RWPE2 (cell line): ENCODE results near the gene SCIN.

ENCODE experiments used
- ATAC-seq: fragments of 200-7000 bp; cut with Tn5 transposase; 3 replicates; pipeline ENCODE4 v1.9.1; 2021; ENCODE audit warnings: low read depth
- DNase-seq: peaks from one replicate; pipeline ENCODE4 v3.0.0-alpha.2; 2020; ENCODE audit warnings: low spot score
- H3K27ac ChIP-seq: fragments of 450-650 bp; 2 replicates; pipeline ENCODE4 v1.5.1; 2017; ENCODE audit warnings: mild to moderate bottlenecking; ENCODE audit not compliant: poor library complexity, severe bottlenecking
- H3K27me3 ChIP-seq: fragments of 250-450 bp; sonication (Bioruptor Pico); 2 replicates; pipeline ENCODE4 v1.5.1; 2021; ENCODE audit warnings: mild to moderate bottlenecking, moderate library complexity; ENCODE audit not compliant: insufficient read depth, poor library complexity, severe bottlenecking
- H3K36me3 ChIP-seq: fragments of 250-450 bp; sonication (Bioruptor Pico); 2 replicates; pipeline ENCODE4 v1.5.1; 2020; ENCODE audit warnings: low read depth, mild to moderate bottlenecking, moderate library complexity
- H3K4me1 ChIP-seq: fragments of 250-450 bp; sonication (Bioruptor Pico); 2 replicates; pipeline ENCODE4 v1.5.1; 2021; ENCODE audit warnings: mild to moderate bottlenecking, moderate library complexity; ENCODE audit not compliant: insufficient read depth, poor library complexity, severe bottlenecking
- H3K4me3 ChIP-seq: fragments of 250-450 bp; sonication (Bioruptor Pico); 2 replicates; pipeline ENCODE4 v1.5.1; 2021; ENCODE audit warnings: mild to moderate bottlenecking, moderate library complexity; ENCODE audit not compliant: severe bottlenecking
- H3K9me3 ChIP-seq: fragments of 250-450 bp; sonication (Bioruptor Pico); 2 replicates; pipeline ENCODE4 v1.5.1; 2021; ENCODE audit warnings: mild to moderate bottlenecking, moderate library complexity; ENCODE audit not compliant: severe bottlenecking
- TF ChIP-seq, protein P1 (sequence below): fragments of 450-650 bp; IDR thresholded peaks from one replicate; pipeline ENCODE4 v1.5.1; 2017; ENCODE audit warnings: mild to moderate bottlenecking, moderate library complexity; ENCODE audit not compliant: poor library complexity, severe bottlenecking

The SCIN gene

DNA sequence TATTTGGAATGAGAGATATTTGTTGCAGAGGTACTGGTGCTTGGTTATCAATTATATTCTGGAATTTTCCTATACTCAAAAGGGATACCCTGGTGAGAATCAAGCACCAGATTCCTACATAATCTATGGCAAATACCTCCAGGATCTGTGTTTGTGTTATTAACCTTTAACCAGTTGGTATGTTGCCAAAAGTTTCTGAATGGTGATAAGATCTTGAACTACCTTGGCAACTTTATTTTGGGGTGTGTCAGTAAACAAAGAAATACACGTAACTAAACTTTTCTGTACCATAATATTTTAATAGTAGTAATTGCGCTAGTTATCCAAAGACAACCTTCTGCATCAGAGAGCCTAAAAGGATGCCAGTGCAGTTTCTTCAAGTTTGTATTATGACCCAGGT is 13.4 kb downstream of the SCIN start:
- H3K27ac ChIP-seq: no peak overlapping the region
- H3K36me3 ChIP-seq: no peaks in the 10 kb centered on the region
- no peak for ATAC-seq
- no peaks in the 10 kb centered on the region for H3K4me1 ChIP-seq
- H3K4me3 ChIP-seq: no peak overlapping the region
- TF ChIP-seq, protein P1, sequence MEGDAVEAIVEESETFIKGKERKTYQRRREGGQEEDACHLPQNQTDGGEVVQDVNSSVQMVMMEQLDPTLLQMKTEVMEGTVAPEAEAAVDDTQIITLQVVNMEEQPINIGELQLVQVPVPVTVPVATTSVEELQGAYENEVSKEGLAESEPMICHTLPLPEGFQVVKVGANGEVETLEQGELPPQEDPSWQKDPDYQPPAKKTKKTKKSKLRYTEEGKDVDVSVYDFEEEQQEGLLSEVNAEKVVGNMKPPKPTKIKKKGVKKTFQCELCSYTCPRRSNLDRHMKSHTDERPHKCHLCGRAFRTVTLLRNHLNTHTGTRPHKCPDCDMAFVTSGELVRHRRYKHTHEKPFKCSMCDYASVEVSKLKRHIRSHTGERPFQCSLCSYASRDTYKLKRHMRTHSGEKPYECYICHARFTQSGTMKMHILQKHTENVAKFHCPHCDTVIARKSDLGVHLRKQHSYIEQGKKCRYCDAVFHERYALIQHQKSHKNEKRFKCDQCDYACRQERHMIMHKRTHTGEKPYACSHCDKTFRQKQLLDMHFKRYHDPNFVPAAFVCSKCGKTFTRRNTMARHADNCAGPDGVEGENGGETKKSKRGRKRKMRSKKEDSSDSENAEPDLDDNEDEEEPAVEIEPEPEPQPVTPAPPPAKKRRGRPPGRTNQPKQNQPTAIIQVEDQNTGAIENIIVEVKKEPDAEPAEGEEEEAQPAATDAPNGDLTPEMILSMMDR: no peak
- no peak for DNase-seq
- H3K9me3 ChIP-seq: no peaks in the 10 kb centered on the region
- no peaks in the 10 kb centered on the region for H3K27me3 ChIP-seq

DNA sequence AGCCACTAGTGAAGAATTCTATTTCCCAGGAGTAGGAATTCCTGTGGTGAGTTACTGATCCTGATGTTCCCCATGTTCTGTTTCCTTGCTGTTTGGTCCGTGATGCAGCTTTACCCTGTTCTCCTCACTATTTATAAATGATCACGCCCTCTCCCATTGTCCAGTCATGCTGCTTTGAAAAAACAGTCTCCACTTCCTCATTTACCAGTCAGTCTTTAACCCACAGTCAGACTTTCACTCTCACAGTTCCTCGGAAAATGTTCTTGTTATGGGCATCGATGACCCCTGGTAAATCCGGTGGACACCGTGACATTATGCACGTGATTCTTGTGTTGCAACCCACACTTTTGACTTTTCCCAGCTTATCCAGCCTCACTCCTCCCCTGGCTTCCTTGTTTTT is 14.4 kb downstream of the SCIN start:
- no peaks in the 10 kb centered on the region for H3K27me3 ChIP-seq
- no peaks in the 10 kb centered on the region for H3K36me3 ChIP-seq
- TF ChIP-seq, protein P1: no peak
- no peak for DNase-seq
- ATAC-seq: no peak
- H3K4me1 ChIP-seq: no peaks in the 10 kb centered on the region
- no peak overlapping the region for H3K4me3 ChIP-seq
- H3K9me3 ChIP-seq: no peaks in the 10 kb centered on the region
- no peak overlapping the region for H3K27ac ChIP-seq

DNA sequence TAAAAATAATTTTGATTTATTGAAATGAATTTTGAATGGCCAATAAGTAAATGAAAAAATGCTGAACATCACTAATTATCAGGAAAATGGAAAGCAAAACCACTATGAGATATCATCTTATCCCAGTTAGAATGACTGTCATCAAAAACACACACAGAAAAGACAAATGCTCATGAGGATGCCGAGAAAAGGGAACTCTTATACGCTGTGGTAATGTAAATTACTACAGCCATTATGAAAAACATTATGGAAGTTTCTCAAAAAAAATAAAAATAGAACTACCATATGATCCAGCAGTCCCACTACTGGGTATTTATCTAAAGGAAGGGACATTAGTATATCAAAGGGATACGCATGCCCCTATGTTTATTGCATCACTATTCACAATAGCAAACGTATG is 15.8 kb downstream of the SCIN start:
- no peak overlapping the region for H3K4me3 ChIP-seq
- TF ChIP-seq, protein P1: no peak

DNA sequence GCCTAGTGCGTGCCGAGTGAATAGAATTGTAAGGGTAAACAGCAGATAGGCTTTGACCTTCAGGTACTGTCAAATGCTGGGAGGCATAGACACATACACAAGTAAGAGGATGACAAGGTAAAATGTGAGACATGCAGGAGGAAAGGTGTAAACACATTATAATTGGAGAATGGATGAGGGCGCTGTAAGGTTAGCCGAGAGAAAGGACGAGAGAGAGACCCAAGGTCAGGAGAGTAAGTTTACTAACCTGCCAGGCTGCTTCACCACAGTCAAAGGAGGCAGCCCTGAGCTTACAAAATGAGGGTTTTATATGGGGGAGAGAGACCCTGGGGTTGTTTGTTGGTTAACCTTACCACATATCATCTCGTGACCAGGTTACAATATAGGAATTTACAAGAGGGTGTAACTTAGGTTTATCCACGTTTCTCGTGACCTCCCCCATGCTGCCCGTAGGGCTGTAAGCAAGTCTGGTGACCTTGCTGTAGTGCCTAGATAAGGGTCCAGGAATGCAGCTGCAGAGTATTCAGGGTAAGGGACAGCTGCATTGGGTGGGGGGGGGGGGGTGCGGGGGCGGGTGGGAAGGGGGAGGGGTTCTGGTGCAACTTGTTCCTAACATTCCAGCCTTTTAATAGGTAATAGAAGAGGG is 17.9 kb downstream of the SCIN start:
- H3K27me3 ChIP-seq: no peaks in the 10 kb centered on the region
- no peaks in the 10 kb centered on the region for H3K36me3 ChIP-seq
- no peaks in the 10 kb centered on the region for H3K9me3 ChIP-seq
- ATAC-seq (no peak), DNase-seq (no peak)
- TF ChIP-seq, protein P1: no peak
- H3K4me1 ChIP-seq: no peaks in the 10 kb centered on the region
- no peak overlapping the region for H3K27ac ChIP-seq
- no peak overlapping the region for H3K4me3 ChIP-seq

More for the DNA sequence above, 15.8 kb downstream of the SCIN start:
- DNase-seq (no peak), ATAC-seq (no peak)
- H3K27me3 ChIP-seq: no peaks in the 10 kb centered on the region
- H3K9me3 ChIP-seq: no peaks in the 10 kb centered on the region
- no peak overlapping the region for H3K27ac ChIP-seq
- H3K36me3 ChIP-seq: no peaks in the 10 kb centered on the region
- no peaks in the 10 kb centered on the region for H3K4me1 ChIP-seq

DNA sequence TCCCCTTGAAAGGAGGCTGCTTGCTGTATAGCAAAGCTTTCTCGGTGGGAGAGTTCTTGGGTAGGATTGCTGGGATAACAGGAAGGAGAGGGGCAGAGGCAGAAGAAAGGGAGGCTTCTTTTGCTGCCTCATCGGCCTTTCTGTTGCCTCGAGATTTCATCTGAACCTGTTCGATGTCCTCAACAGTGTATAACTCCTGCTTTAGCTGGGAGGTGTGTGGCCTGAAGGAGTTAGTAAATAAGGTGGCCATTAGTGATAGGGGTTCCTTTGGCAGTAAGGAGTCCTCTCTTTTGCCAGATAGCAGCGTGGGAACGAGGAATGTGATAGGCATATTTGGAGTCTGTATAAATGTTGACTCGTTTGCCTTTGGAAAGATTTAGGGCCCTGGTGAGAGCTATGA is 20.0 kb downstream of the SCIN start:
- Histone ChIP-seq H3K27me3 (no peaks in the 10 kb centered on the region), H3K4me1 (no peaks in the 10 kb centered on the region), H3K27ac (no peak overlapping the region), H3K9me3 (no peaks in the 10 kb centered on the region), H3K4me3 (no peak overlapping the region), H3K36me3 (no peaks in the 10 kb centered on the region)
- TF ChIP-seq, protein P1: no peak
- no peak for ATAC-seq
- DNase-seq: no peak
